ENCODE data around the gene CARS2.

- TF ChIP-seq CTCF (IDR thresholded peaks at IDR 0.05; ENCODE audit: borderline replicate concordance, extremely low read depth, low read length, poor library complexity, severe bottlenecking) (no peak), EZH2 (IDR thresholded peaks at IDR 0.05; ENCODE audit: borderline replicate concordance, low read depth, low read length, severe bottlenecking) (no peak)
Measured at GRCh38 chr13:110664673-110665072, 41.2 kb downstream of the CARS2 start.

Data from DND-41 (cell line).